WERI-Rb-1 (cell line): ENCODE results near the gene NEU4.

Source experiments
- DNase-seq: peaks from one replicate; pipeline ENCODE4 v3.0.0-alpha.2; 2020
- H3K27ac ChIP-seq: fragments of 250-450 bp; sonication (Bioruptor Pico); 2 replicates; pipeline ENCODE4 v1.5.1; 2020; ENCODE audit warnings: mild to moderate bottlenecking, moderate library complexity
- H3K27me3 ChIP-seq: fragments of 250-450 bp; sonication (Bioruptor Pico); 2 replicates; pipeline ENCODE4 v1.5.1; 2021; ENCODE audit warnings: mild to moderate bottlenecking, low read depth, moderate library complexity; ENCODE audit not compliant: insufficient read depth, severe bottlenecking
- H3K36me3 ChIP-seq: fragments of 250-450 bp; sonication (Bioruptor Pico); 2 replicates; pipeline ENCODE4 v1.5.1; 2020; ENCODE audit warnings: mild to moderate bottlenecking, moderate library complexity
- H3K4me3 ChIP-seq: 2 replicates; pipeline ENCODE4 v1.5.1; 2011; ENCODE audit warnings: low read depth, mild to moderate bottlenecking, control low read depth, low read length
- H3K9me3 ChIP-seq: fragments of 250-450 bp; sonication (Bioruptor Pico); 2 replicates; pipeline ENCODE4 v1.5.1; 2021; ENCODE audit warnings: mild to moderate bottlenecking, moderate library complexity; ENCODE audit not compliant: severe bottlenecking
- TF ChIP-seq, protein P1 (sequence below): IDR thresholded peaks from 2 replicates; pipeline ENCODE4 v1.5.1; 2011; ENCODE audit warnings: low read depth, mild to moderate bottlenecking, control low read depth, inconsistent platforms, low read length

NEU4 gene

GRCh38 chr2:241770185-241770935 lies 38.6 kb upstream of the NEU4 start:
- TF ChIP-seq, protein P1, sequence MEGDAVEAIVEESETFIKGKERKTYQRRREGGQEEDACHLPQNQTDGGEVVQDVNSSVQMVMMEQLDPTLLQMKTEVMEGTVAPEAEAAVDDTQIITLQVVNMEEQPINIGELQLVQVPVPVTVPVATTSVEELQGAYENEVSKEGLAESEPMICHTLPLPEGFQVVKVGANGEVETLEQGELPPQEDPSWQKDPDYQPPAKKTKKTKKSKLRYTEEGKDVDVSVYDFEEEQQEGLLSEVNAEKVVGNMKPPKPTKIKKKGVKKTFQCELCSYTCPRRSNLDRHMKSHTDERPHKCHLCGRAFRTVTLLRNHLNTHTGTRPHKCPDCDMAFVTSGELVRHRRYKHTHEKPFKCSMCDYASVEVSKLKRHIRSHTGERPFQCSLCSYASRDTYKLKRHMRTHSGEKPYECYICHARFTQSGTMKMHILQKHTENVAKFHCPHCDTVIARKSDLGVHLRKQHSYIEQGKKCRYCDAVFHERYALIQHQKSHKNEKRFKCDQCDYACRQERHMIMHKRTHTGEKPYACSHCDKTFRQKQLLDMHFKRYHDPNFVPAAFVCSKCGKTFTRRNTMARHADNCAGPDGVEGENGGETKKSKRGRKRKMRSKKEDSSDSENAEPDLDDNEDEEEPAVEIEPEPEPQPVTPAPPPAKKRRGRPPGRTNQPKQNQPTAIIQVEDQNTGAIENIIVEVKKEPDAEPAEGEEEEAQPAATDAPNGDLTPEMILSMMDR, result no peak
- Histone ChIP-seq H3K4me3 (no peak overlapping the region), H3K27ac (peak overlapping the region; percentile 96), H3K27me3 (no peaks in the 10 kb centered on the region), H3K36me3 (no peaks in the 10 kb centered on the region), H3K9me3 (no peaks in the 10 kb centered on the region)
- DNase-seq, result no peak

GRCh38 chr2:241770936-241771285 lies 38.1 kb upstream of the NEU4 start:
- Histone ChIP-seq H3K27ac (peak overlapping the region; percentile 96), H3K36me3 (no peaks in the 10 kb centered on the region), H3K27me3 (no peaks in the 10 kb centered on the region), H3K4me3 (peak overlapping the region; percentile 47), H3K9me3 (no peaks in the 10 kb centered on the region)
- no peak for DNase-seq
- TF ChIP-seq, protein P1, result no peak

DNA sequence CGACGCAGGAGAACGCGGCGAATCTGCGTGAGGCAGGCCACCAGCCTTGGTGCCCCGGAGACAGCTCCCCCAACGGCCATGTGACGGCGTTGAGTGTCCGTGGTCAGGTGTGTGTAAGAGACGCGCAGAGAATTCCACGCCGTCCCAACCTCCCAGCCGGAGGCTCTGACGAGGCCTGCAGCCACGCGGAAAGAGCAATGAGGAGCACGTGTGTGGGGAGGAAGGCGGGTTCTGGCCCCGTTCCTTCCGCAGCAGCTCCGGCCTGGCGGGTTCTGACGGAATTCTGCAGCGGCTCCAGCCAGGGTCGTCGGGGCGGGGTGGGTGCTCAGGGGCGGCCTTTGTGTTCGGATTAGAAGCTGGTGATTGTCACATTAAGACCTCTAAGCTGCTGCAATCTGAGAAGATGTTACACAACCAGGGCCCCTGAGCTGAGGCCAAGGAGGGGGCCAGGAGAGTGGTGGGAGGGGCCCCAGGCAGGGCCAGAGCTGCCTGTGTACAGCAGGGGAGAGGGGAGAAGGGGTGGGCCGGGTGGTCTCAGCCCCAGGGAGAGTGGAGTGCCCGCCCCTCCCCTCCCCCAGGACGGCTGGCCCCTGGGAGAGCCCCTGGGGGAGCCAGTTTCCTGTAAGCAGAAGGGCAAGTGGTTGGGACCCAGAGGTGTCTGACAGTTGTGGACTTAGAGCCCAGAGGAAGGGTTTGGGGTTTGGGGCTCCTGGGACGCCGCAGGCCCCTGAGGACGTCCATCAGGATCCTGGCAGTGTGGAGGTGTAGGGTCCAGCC lies 37.5 kb upstream of the NEU4 start:
- TF ChIP-seq, protein P1, result peak; percentile 45
- H3K27me3 ChIP-seq, result no peaks in the 10 kb centered on the region
- H3K9me3 ChIP-seq, result no peaks in the 10 kb centered on the region
- no peaks in the 10 kb centered on the region for H3K36me3 ChIP-seq
- peak overlapping the region; percentile 96 for H3K27ac ChIP-seq
- peak overlapping the region; percentile 47 for H3K4me3 ChIP-seq
- peak; percentile 92 for DNase-seq

DNA sequence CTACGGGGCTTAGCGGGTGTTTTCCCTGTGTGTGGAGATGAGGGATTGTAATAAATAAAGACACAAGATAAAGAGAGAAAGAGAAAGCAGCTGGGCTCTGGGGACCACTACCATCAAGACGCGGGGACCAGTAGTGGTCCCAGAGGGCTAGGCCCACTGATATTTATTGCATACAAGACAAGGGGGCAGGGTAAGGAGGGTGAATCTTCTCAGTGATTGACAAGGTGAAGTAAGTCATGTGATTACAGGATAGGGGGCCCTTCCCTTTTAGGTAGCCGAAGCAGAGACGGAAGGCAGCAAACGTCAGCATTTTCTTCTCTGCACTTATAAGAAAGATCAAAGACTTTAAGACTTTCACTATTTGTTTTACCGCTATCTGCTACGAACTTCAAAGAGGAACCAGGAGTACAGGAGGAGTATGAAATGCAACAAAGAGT lies 36.9 kb upstream of the NEU4 start:
- no peaks in the 10 kb centered on the region for H3K27me3 ChIP-seq
- peak overlapping the region; percentile 47 for H3K4me3 ChIP-seq
- no peaks in the 10 kb centered on the region for H3K9me3 ChIP-seq
- TF ChIP-seq, protein P1, result no peak
- H3K27ac ChIP-seq, result peak overlapping the region; percentile 96
- DNase-seq, result peak; percentile 42
- H3K36me3 ChIP-seq, result no peaks in the 10 kb centered on the region

DNA sequence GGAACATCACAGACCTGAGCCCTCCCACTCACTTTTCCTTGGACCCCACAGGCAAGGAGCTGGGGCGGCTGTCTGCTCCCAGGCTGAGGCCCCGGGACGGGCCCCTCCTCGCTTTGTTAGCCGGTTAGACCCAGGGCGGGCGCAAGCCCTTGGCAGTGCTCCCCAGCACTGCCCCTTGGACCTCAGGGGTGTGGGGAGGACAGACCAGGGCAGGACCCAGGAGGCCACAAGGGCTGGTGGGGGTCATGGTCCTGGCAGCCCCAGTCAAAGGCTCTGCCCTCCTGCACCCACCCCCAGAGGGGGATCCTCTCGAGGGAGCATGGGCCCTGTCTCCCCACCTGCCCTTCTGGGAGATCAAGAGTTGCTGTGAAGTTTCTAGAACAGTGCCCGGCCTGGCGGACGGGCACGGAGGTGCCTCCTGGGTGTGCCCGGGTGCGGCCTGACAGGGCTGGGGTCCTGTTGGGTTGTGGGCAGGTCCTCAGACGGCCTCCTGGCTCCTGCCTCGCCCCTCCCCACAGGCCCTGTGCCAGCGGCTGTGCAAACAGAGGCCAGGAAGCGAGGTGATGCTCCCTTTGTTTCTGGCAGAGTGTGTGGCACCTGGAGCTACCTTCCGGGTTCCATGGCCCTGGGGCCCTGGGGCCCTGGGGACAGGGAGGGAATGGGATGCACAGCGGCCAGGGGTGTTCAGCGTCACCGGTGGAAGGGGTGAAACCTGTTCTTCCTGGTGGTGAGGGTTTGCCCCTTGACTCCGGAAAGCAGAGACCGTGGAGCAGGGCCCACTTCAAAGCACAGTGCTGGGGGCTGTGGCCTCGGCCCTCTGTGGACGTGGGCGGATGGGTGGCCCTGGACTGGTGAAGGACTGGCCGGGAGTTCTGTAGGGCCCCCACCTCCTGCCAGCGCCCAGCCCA lies 35.2 kb upstream of the NEU4 start:
- Histone ChIP-seq H3K4me3 (no peak overlapping the region), H3K27me3 (no peaks in the 10 kb centered on the region), H3K9me3 (no peaks in the 10 kb centered on the region), H3K27ac (no peak overlapping the region), H3K36me3 (no peaks in the 10 kb centered on the region)
- DNase-seq, result peak; percentile 9
- TF ChIP-seq, protein P1, result no peak
